Measurements from ENCODE around the gene KBTBD2.
"Not testable (repeated sequence)": the region's sequence is repeated elsewhere in the genome, so short reads cannot be mapped to it uniquely, and the experiment has no call there.

GRCh38 chr7:32878023-32878422 is 13.5 kb downstream of the KBTBD2 start:
- TF ChIP-seq CTCF, POLR2A (IDR thresholded peaks at IDR 0.05): not testable (repeated sequence)

Data from stomach (tissue), 4 donors.